NCI-H510A treated with DMSO at 0.1 percent for 48 hours (cell line): Measurements from ENCODE around the gene PSD4.

Source experiments
- DNase-seq: peaks from one replicate; lab custom pipeline; 2025; lab: John Stamatoyannopoulos, UW

The PSD4 gene

GRCh38 chr2:113207021-113207420, 33.2 kb downstream of the PSD4 start:
- DNase-seq = no peak

- no peak for DNase-seq
These were observed 34.6 kb downstream of the PSD4 start for GRCh38 chr2:113208396-113208795.

GRCh38 chr2:113209011-113209645, 35.4 kb downstream of the PSD4 start:
- DNase-seq = no peak

- DNase-seq = no peak
These were observed 35.9 kb downstream of the PSD4 start for GRCh38 chr2:113209646-113210171.

GRCh38 chr2:113211226-113212105, 37.7 kb downstream of the PSD4 start:
- DNase-seq = no peak

- DNase-seq = no peak
These were observed 38.7 kb downstream of the PSD4 start for GRCh38 chr2:113212245-113213060.

GRCh38 chr2:113213061-113213930, 39.5 kb downstream of the PSD4 start:
- DNase-seq = no peak

GRCh38 chr2:113214141-113214540, 40.4 kb downstream of the PSD4 start:
- no peak for DNase-seq

- no peak for DNase-seq
These were observed 41.3 kb downstream of the PSD4 start for GRCh38 chr2:113215056-113215455.

- DNase-seq = no peak
These were observed 42.5 kb downstream of the PSD4 start for GRCh38 chr2:113216321-113216720.

GRCh38 chr2:113216891-113217454, 43.2 kb downstream of the PSD4 start:
- DNase-seq = no peak

- no peak for DNase-seq
These were observed 43.9 kb downstream of the PSD4 start for GRCh38 chr2:113217455-113218282.

- no peak for DNase-seq
These were observed 44.7 kb downstream of the PSD4 start for GRCh38 chr2:113218283-113219091.

- DNase-seq = no peak
These were observed 45.3 kb downstream of the PSD4 start for GRCh38 chr2:113219092-113219441.

- no peak for DNase-seq
These were observed 45.7 kb downstream of the PSD4 start for GRCh38 chr2:113219525-113219888.

GRCh38 chr2:113219889-113220641, 46.3 kb downstream of the PSD4 start:
- peak; percentile 3 for DNase-seq

GRCh38 chr2:113220970-113221708, 47.4 kb downstream of the PSD4 start:
- no peak for DNase-seq

GRCh38 chr2:113221846-113222245, 48.1 kb downstream of the PSD4 start:
- no peak for DNase-seq
